HepG2 (cell line): ENCODE data around the gene OR2B2. TPM values are rescaled to one million over a fixed set of nuclear protein-coding genes. Genes with fewer than 3 reads are reported as not detected.
A peak's percentile ranks its signal among the peaks of the same experiment; 100 is the strongest.

ENCODE experiments used
- CENPT ChIP-seq: sonication (generic); formaldehyde crosslinking; IDR thresholded peaks from 2 replicates; pipeline ENCODE4 v1.8.0; 2022; ENCODE audit warnings: low read depth, mild to moderate bottlenecking, moderate library complexity, missing genetic modification reagents
- EHMT2 ChIP-seq: fragments of 200-600 bp; sonication (generic); IDR thresholded peaks from 2 replicates; pipeline ENCODE4 v1.7.0; 2017; ENCODE audit warnings: antibody characterized with exemption, low read depth, low read length, borderline replicate concordance
- HOXA5 ChIP-seq: sonication (generic); formaldehyde crosslinking; IDR thresholded peaks from 2 replicates; pipeline ENCODE4 v1.4.0; 2020; ENCODE audit warnings: missing genetic modification reagents
- MAFG ChIP-seq: sonication (generic); formaldehyde crosslinking; IDR thresholded peaks from 2 replicates; pipeline ENCODE4 v1.5.1; 2020; ENCODE audit warnings: mild to moderate bottlenecking, missing genetic modification reagents
- PRDM4 ChIP-seq: sonication (generic); formaldehyde crosslinking; IDR thresholded peaks from 2 replicates; pipeline ENCODE4 v1.9.0; 2021; ENCODE audit warnings: missing genetic modification reagents, borderline replicate concordance
- RFXANK ChIP-seq: IDR thresholded peaks from 2 replicates; pipeline ENCODE4 v1.6.1; 2016
- SMAD3 ChIP-seq: sonication (generic); formaldehyde crosslinking; IDR thresholded peaks from 2 replicates; pipeline ENCODE4 v1.4.0; 2020; ENCODE audit warnings: missing genetic modification reagents
- TFDP2 ChIP-seq: sonication (generic); formaldehyde crosslinking; IDR thresholded peaks from 2 replicates; pipeline ENCODE4 v1.4.0; 2020; ENCODE audit warnings: missing genetic modification reagents
- TRIM22 ChIP-seq: fragments of 450-650 bp; IDR thresholded peaks from 2 replicates; pipeline ENCODE4 v1.6.1; 2017
- USF2 ChIP-seq, 2 experiments: sonication (generic) in 1 of 2; formaldehyde crosslinking in 1 of 2; IDR thresholded peaks; 2 replicates each; pipeline versions ENCODE4 v1.5.1 to v1.6.1; 2011 to 2020; ENCODE audit warnings: borderline replicate concordance in 1 of 2, low read depth in 1 of 2, low read length in 1 of 2, mild to moderate bottlenecking in 1 of 2, missing genetic modification reagents in 1 of 2, moderate library complexity in 1 of 2
- ZNF121 ChIP-seq: sonication (generic); formaldehyde crosslinking; IDR thresholded peaks from 2 replicates; pipeline ENCODE4 v1.5.0; 2020; ENCODE audit warnings: mild to moderate bottlenecking, missing genetic modification reagents
- polyA plus RNA-seq, 8 experiments: library from polyadenylated mRNA; depleted of rRNA in 3 of 8; stranded (reverse) in 7 of 8; unstranded in 1 of 8; fragments of >200 nt; fragmentation: Illumina TruSeq in 4 of 8; extraction: Trizol in 4 of 8; gene quantifications; 2 replicates each; pipeline versions ENCODE4 v1.2.1 to v1.2.3, GENCODE V29; 2011 to 2016; ENCODE audit warnings: low read depth in 4 of 8, missing spikeins in 1 of 8, mixed read lengths in 1 of 8; ENCODE audit not compliant: insufficient read depth in 1 of 8
- total RNA-seq, 5 experiments: library from RNA; depleted of rRNA; stranded (reverse); fragments of >200 nt; fragmentation: Illumina TruSeq; extraction: Trizol; gene quantifications; 2 replicates each; pipeline ENCODE4 v1.2.3, GENCODE V29; 2016; ENCODE audit warnings: low read depth in 1 of 5
- TF ChIP-seq, protein P1 (sequence below): sonication (generic); formaldehyde crosslinking; IDR thresholded peaks from 2 replicates; pipeline ENCODE4 v1.4.0; 2020; ENCODE audit warnings: missing genetic modification reagents

Gene OR2B2
- total and polyA plus RNA-seq, 2 of the 13 experiments (the other 11 are each of a cell fraction or from before 2014, with no cell fraction given): not detected

GRCh38 chr6:27902335-27903314 lies 9.6 kb downstream of the OR2B2 start (continued):
- TF ChIP-seq PRDM4 (CRISPR knock-in tag) (no peak), EHMT2 (no peak), SMAD3 (CRISPR knock-in tag) (peak; percentile 96), TFDP2 (CRISPR knock-in tag) (peak; percentile 70), TRIM22 (no peak), CENPT (peak; percentile 71; the same call in 1 of the 2 replicates), MAFG (CRISPR knock-in tag) (no peak), USF2 (IDR thresholded peaks at IDR 0.05; ENCODE audit: low read depth, low read length) (no peak), USF2 (CRISPR knock-in tag; IDR thresholded peaks at IDR 0.05; ENCODE audit: borderline replicate concordance) (no peak), HOXA5 (peak; percentile 81; the same call in 1 of the 2 replicates), ZNF121 (CRISPR knock-in tag) (peak; percentile 25; the same call in 1 of the 2 replicates), RFXANK (CRISPR knock-in tag) (no peak)
- TF ChIP-seq, protein P1, sequence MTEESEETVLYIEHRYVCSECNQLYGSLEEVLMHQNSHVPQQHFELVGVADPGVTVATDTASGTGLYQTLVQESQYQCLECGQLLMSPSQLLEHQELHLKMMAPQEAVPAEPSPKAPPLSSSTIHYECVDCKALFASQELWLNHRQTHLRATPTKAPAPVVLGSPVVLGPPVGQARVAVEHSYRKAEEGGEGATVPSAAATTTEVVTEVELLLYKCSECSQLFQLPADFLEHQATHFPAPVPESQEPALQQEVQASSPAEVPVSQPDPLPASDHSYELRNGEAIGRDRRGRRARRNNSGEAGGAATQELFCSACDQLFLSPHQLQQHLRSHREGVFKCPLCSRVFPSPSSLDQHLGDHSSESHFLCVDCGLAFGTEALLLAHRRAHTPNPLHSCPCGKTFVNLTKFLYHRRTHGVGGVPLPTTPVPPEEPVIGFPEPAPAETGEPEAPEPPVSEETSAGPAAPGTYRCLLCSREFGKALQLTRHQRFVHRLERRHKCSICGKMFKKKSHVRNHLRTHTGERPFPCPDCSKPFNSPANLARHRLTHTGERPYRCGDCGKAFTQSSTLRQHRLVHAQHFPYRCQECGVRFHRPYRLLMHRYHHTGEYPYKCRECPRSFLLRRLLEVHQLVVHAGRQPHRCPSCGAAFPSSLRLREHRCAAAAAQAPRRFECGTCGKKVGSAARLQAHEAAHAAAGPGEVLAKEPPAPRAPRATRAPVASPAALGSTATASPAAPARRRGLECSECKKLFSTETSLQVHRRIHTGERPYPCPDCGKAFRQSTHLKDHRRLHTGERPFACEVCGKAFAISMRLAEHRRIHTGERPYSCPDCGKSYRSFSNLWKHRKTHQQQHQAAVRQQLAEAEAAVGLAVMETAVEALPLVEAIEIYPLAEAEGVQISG: peak; percentile 82
